ENCODE measurements around the gene CPA2.

DNA sequence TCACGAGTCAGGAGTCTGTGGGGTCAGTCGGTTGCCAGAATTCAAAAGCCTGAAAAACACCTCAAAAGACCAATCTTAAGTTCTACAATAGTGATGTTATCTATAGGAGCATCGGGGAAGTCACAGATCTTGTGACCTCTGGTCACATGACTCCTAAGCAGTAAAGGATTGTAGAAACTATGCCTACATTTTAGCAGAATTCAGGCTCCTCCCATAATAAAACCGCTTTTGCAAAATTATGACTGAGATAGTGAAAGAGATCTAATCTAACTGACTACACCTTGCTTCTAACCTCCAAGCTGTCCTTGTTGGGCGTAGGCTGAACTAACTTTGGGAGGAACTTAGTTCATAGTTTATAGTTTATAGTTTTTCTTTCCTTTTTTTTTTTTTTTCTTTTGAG lies 42.5 kb upstream of the CPA2 start:
- TF ChIP-seq, protein P1, sequence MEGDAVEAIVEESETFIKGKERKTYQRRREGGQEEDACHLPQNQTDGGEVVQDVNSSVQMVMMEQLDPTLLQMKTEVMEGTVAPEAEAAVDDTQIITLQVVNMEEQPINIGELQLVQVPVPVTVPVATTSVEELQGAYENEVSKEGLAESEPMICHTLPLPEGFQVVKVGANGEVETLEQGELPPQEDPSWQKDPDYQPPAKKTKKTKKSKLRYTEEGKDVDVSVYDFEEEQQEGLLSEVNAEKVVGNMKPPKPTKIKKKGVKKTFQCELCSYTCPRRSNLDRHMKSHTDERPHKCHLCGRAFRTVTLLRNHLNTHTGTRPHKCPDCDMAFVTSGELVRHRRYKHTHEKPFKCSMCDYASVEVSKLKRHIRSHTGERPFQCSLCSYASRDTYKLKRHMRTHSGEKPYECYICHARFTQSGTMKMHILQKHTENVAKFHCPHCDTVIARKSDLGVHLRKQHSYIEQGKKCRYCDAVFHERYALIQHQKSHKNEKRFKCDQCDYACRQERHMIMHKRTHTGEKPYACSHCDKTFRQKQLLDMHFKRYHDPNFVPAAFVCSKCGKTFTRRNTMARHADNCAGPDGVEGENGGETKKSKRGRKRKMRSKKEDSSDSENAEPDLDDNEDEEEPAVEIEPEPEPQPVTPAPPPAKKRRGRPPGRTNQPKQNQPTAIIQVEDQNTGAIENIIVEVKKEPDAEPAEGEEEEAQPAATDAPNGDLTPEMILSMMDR (IDR thresholded peaks at IDR 0.05; ENCODE audit: insufficient read depth, low read length, poor library complexity, severe bottlenecking), result no peak
- no peak for TF ChIP-seq EZH2phosphoT487 (conservative IDR thresholded peaks at IDR 0.05; ENCODE audit: low read length)
